RCC 7860 (cell line): ENCODE results near the gene CBS.
"Not testable (repeated sequence)": the region's sequence is repeated elsewhere in the genome, so short reads cannot be mapped to it uniquely, and the experiment has no call there.

Source experiments
- DNase-seq: peaks from one replicate; pipeline ENCODE4 v3.0.0-alpha.2; 2015; ENCODE audit warnings: low spot score
- FAIRE-seq: peaks from 2 replicates; lab custom pipeline; 2012; peaks lifted over from hg19 to GRCh38; lab: Jason Lieb, UNC

The CBS gene

GRCh38 chr21:43075170-43076022 lies at the start of gene CBS:
Gene CBS (minus strand): TSS chr21:43075835. CDS start chr21:43072193, 3,642 bp downstream.
- FAIRE-seq, DNase-seq: not testable (repeated sequence)

GRCh38 chr21:43115956-43116355 lies 40.3 kb upstream of the CBS start:
- not testable (repeated sequence) for DNase-seq, FAIRE-seq

- FAIRE-seq, result not testable (repeated sequence)
Observed at GRCh38 chr21:43114483-43114882, 38.8 kb upstream of the CBS start.

GRCh38 chr21:43109006-43109405 lies 33.4 kb upstream of the CBS start:
- not testable (repeated sequence) for DNase-seq, FAIRE-seq

More at GRCh38 chr21:43114483-43114882, 38.8 kb upstream of the CBS start:
- DNase-seq, result not testable (repeated sequence)

- FAIRE-seq, DNase-seq: not testable (repeated sequence)
Observed at GRCh38 chr21:43108177-43108576, 32.5 kb upstream of the CBS start.

GRCh38 chr21:43107794-43108137 lies 32.1 kb upstream of the CBS start:
- not testable (repeated sequence) for FAIRE-seq, DNase-seq

GRCh38 chr21:43106965-43107793 lies 31.5 kb upstream of the CBS start, which contains the start of gene U2AF1:
Gene U2AF1 (minus strand): TSS chr21:43107570. CDS start chr21:43107494, 76 bp downstream.
- DNase-seq, FAIRE-seq: not testable (repeated sequence)

GRCh38 chr21:43104642-43105041 lies 29.0 kb upstream of the CBS start:
- not testable (repeated sequence) for FAIRE-seq, DNase-seq

GRCh38 chr21:43102281-43102680 lies 26.6 kb upstream of the CBS start:
- FAIRE-seq, DNase-seq: not testable (repeated sequence)

GRCh38 chr21:43101676-43102075 lies 26.0 kb upstream of the CBS start:
- not testable (repeated sequence) for DNase-seq, FAIRE-seq

- not testable (repeated sequence) for FAIRE-seq, DNase-seq
Observed at GRCh38 chr21:43101000-43101399, 25.4 kb upstream of the CBS start.

- not testable (repeated sequence) for DNase-seq, FAIRE-seq
Observed at GRCh38 chr21:43091979-43092614, 16.5 kb upstream of the CBS start.

GRCh38 chr21:43090947-43091346 lies 15.3 kb upstream of the CBS start:
- not testable (repeated sequence) for DNase-seq, FAIRE-seq

GRCh38 chr21:43089463-43089862 lies 13.8 kb upstream of the CBS start:
- FAIRE-seq, DNase-seq: not testable (repeated sequence)

GRCh38 chr21:43082587-43083300 lies 7.1 kb upstream of the CBS start:
- not testable (repeated sequence) for FAIRE-seq, DNase-seq

- FAIRE-seq, DNase-seq: not testable (repeated sequence)
Observed at GRCh38 chr21:43076643-43077042, 1.0 kb upstream of the CBS start.

- DNase-seq, FAIRE-seq: not testable (repeated sequence)
Observed at GRCh38 chr21:43076023-43076637, 495 bp upstream of the CBS start.

- DNase-seq, FAIRE-seq: not testable (repeated sequence)
Observed at GRCh38 chr21:43074401-43075169, 1.1 kb downstream of the CBS start.

- DNase-seq, FAIRE-seq: not testable (repeated sequence)
Observed at GRCh38 chr21:43072742-43073141, 2.9 kb downstream of the CBS start.
